IPS-11a (cell line): ENCODE results near the gene ANKRD33.

Experiments used
- H3K4me3 ChIP-seq: one replicate; pipeline ENCODE4 v1.5.1; 2013; ENCODE audit warnings: low read depth, low read length, control low read depth

Gene ANKRD33

DNA sequence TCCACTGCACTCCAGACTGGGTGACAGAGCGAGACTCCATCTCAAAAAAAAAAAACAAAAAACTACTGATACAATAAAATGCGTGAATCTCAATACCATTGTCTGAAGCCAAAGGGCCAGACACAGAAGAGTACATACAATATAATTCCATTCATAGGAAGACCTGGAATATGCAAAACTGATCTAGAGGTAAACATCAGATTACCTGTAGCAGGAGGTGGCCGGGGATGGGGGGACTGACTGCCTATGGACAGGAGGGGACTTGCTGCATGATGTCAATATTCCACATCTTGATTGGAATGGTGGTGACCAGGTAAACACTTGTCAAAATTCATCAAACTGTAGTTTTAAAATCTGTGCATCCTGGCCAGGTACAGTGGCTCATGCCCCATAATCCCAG, 26.9 kb upstream of the ANKRD33 start:
- H3K4me3 ChIP-seq: no peak overlapping the region

- H3K4me3 ChIP-seq: no peak overlapping the region
These were observed 25.0 kb upstream of the ANKRD33 start for GRCh38 chr12:51862947-51863346.

- H3K4me3 ChIP-seq: peak overlapping the region; percentile 41
These were observed 24.5 kb upstream of the ANKRD33 start for GRCh38 chr12:51863363-51863932.

- H3K4me3 ChIP-seq: peak overlapping the region; percentile 46
These were observed 23.7 kb upstream of the ANKRD33 start for GRCh38 chr12:51863933-51864832.

GRCh38 chr12:51864833-51865670, 22.9 kb upstream of the ANKRD33 start:
- H3K4me3 ChIP-seq: peak overlapping the region; percentile 46

- no peak overlapping the region for H3K4me3 ChIP-seq
These were observed 22.1 kb upstream of the ANKRD33 start for GRCh38 chr12:51865757-51866270.

GRCh38 chr12:51866324-51866723, 21.6 kb upstream of the ANKRD33 start:
- H3K4me3 ChIP-seq: no peak overlapping the region

DNA sequence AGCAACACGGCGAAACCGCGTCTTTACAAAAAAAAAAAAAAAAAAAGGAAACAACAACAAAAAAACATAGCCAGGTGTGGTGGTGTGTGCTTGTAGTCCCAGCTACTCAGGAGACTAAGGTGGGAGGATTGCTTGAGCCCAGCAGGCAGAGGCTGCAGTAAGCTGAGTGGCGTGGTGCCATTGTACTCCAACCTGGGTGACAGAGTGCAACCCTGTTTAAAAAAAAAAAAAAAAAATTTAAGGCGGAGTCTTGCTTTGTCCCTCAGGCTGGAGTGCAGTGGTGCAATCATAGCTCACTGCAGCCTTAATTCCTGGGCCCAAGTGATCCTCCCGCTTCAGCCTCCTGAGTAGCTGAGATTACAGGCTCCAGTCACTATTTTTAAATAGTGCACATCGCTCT, 21.1 kb upstream of the ANKRD33 start:
- H3K4me3 ChIP-seq: no peak overlapping the region

GRCh38 chr12:51867371-51867770, 20.5 kb upstream of the ANKRD33 start:
- no peak overlapping the region for H3K4me3 ChIP-seq

- H3K4me3 ChIP-seq: no peak overlapping the region
These were observed 20.0 kb upstream of the ANKRD33 start for GRCh38 chr12:51867796-51868428.

DNA sequence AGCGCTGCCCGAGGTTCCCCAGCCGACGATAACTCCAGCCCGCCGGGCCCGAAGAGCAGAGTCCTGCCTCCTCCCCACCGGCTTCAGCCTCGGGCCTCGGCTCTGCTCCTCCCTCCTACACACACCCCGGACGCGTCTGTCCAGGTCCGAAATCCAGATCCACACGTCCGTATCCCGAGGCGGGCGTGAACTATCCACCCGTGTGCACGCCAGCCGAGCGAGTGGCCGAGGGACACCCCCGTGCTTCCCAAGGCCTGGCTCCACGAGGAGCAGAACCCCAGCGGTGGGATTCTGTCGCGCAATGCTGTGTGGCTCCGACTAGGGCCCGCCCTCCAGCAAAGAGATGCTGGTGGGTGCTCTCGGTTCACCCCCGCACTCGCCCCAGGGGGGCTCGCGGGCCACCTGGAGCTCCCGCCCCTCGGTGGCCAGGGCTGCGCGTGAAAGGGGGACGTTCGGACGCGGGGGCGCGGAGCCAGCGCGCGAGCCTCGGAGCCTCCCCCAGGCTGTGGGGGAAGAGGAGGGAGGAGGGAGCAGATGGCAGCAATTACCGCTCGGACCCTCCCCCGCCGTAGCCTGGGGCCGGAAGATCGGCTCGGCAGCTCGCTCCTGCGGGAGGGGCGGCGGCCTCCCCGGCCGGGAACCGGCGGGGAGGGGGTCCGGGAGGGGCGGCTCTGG, 18.9 kb upstream of the ANKRD33 start:
- peak overlapping the region; percentile 60 for H3K4me3 ChIP-seq

- H3K4me3 ChIP-seq: peak overlapping the region; percentile 60
These were observed 18.4 kb upstream of the ANKRD33 start for GRCh38 chr12:51869496-51869865.

DNA sequence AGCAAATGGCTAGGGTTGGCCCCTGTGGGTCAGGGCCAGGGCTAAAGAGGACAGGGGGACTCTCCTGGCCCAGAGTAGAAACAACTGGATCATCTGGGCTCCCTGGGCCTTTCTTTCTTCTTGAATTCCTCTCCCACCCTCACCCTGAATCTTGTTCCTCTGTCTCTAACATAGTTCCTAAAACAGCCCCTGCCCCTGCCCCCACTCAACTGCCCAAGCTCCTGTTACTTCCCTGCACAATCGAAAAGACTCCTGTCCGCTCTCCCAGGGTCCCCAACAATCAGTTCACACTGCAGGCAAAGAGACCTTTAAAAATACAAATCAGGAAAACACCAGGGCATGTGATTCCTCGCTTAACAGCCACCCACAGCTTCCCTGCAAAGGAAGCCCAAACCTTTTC, 18.0 kb upstream of the ANKRD33 start:
- no peak overlapping the region for H3K4me3 ChIP-seq

GRCh38 chr12:51870504-51870903, 17.4 kb upstream of the ANKRD33 start:
- no peak overlapping the region for H3K4me3 ChIP-seq

DNA sequence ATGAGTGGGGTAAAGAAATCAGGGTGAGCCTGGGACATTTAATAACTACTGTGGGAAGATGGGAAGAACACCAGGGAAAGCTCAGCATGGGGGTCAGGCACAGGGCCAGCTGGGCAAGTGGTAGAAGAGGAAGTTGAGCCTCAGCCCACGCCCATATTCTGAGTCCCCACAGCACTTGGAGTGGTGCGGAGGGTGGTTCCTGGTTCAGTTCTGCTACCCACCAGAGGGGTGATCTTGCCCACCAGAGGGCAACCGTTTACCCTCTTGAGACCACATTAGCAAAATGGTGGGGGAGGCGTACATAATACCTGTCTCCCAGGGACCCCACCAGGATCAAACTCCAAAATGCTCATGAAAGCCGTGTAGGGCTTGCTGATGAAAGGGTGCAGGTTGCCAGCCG, 16.8 kb upstream of the ANKRD33 start:
- no peak overlapping the region for H3K4me3 ChIP-seq

DNA sequence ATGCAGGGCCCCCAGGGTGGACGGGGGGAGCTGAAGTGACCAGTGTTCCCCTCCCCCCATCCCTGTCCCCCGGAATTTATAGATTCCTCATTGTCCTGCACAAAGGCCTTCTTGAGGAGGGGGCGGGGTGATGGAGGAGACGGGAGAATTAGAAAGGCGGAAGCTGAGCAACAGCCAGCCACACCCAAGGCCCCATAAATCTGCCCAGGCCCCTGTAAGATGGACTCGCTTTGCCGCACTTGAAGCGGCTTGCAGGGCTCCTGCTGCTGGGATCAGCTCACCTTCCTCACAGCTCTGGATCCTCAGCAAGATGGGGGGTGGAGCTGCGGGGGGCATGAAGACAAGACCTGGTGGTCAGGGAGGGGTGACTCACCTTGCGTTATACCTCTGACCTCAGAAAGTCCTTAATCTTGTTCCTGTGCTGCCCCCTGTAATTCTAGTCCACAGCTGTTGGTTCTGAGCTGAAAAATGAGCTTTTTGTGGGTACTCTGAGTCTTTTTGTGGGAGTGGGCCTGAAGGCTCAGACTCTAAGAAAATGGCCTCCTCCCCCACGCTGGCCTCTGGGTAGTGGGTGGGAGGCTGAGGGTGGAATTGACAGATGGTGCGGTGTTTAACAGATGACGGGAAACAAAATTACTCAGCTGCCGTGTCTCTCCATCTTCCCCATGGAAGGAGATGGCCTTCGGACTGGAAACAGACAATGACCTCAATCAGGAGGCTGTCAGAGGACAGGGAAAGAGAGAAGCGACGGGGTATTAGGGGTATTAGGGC, 15.8 kb upstream of the ANKRD33 start:
- no peak overlapping the region for H3K4me3 ChIP-seq

GRCh38 chr12:51872689-51872981, 15.3 kb upstream of the ANKRD33 start:
- no peak overlapping the region for H3K4me3 ChIP-seq

DNA sequence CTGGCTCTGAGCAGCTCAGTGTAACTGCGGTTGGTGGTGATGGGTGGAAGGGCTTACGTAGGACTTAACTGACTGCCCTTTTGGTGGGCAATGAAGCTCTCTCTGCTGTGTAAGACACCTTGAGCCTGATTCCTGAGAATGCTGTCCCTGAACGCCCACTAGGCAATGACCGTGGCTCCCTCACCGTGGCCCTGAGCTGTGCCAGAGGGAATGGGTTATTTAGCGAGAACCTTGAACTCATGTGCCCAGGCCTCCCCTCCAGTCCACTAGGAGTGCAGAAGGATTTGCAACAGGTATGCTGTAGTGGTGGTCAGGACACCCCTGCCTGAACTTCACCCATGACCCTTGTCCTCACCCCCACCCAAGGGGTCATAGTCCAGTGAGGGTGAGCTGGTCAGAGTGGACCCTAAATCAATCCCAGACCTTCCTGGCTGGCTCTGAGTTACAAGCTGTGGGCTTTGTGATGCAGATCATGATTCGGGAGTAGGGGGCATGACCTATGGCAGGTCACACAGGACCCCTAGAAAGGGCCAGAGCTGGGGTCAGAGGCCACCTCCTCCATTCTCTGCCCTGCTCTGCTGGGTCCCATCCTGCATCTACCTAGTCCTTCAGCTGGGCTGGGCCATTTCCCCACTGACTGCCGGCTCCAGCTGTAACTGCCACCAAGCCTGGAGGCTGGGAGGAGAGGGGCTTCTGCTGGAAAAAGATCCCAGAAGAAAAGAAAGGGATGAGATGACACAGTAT, 14.5 kb upstream of the ANKRD33 start:
- no peak overlapping the region for H3K4me3 ChIP-seq

GRCh38 chr12:51874000-51874399, 13.9 kb upstream of the ANKRD33 start:
- no peak overlapping the region for H3K4me3 ChIP-seq
